Mesothelial cell of epicardium (in vitro differentiated cells): Measurements from ENCODE around the gene PIH1D2. TPM values are rescaled to one million over a fixed set of nuclear protein-coding genes. Genes with fewer than 3 reads are reported as not detected.

Source experiments
- DNase-seq, 2 experiments: peaks; one replicate each; pipeline ENCODE4 v3.0.0; 2021; ENCODE audit warnings: low spot score in 2 of 2; ENCODE audit not compliant: unreplicated experiment in 2 of 2
- H3K27ac Mint-ChIP-seq: 2 replicates; pipeline ENCODE4 v1.8.0; 2021; ENCODE audit warnings: mixed read lengths
- H3K27me3 Mint-ChIP-seq: 2 replicates; pipeline ENCODE4 v1.8.0; 2021; ENCODE audit warnings: low read depth, mixed read lengths
- H3K36me3 Mint-ChIP-seq: 2 replicates; pipeline ENCODE4 v1.8.0; 2021; ENCODE audit warnings: mixed read lengths
- H3K4me1 Mint-ChIP-seq: 2 replicates; pipeline ENCODE4 v1.8.0; 2021; ENCODE audit warnings: mixed read lengths
- H3K4me3 Mint-ChIP-seq: 2 replicates; pipeline ENCODE4 v1.8.0; 2021; ENCODE audit warnings: mild to moderate bottlenecking, moderate library complexity, mixed read lengths
- H3K9me3 Mint-ChIP-seq: 2 replicates; pipeline ENCODE4 v1.8.0; 2021; ENCODE audit warnings: mixed read lengths
- total RNA-seq: library from RNA; stranded (reverse); gene quantifications from 3 replicates; pipeline ENCODE4 v1.2.1, GENCODE V29; 2021
- TF ChIP-seq, protein P1 (sequence below): fragments of 200-600 bp; sonication (generic); IDR thresholded peaks from one replicate; pipeline ENCODE4 v1.5.0; 2021; ENCODE audit warnings: antibody characterized with exemption; ENCODE audit not compliant: unreplicated experiment

The PIH1D2 gene
- total RNA-seq, 1 donor from 2014 or later: 1.9 TPM

DNA sequence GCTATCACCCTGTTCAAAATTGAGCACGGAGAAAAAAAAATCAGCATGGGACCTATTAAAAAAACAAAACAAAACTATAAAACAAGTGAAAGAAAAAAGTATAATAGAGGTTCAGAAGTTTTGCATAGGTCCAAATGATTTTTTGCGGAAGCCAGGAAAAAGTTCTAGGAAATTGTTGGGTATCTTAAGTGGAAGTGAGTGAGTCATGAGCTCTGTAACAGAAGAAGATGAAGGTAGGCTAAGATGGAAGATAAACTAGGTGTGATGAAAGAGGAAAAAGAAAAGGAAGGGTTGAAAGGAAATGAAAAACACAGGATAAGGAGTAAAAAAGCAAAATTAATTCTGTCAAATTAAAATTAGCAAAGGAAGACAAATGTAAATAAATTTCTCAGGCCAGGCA lies 40.6 kb upstream of the PIH1D2 start:
- Mint-ChIP-seq H3K36me3 (peaks cover 5% of the 10 kb centered on the region), H3K4me3 (no peak overlapping the region), H3K4me1 (peaks cover 3% of the 10 kb centered on the region), H3K9me3 (peaks cover 15% of the 10 kb centered on the region), H3K27me3 (no peaks in the 10 kb centered on the region), H3K27ac (no peak overlapping the region)
- TF ChIP-seq, protein P1, sequence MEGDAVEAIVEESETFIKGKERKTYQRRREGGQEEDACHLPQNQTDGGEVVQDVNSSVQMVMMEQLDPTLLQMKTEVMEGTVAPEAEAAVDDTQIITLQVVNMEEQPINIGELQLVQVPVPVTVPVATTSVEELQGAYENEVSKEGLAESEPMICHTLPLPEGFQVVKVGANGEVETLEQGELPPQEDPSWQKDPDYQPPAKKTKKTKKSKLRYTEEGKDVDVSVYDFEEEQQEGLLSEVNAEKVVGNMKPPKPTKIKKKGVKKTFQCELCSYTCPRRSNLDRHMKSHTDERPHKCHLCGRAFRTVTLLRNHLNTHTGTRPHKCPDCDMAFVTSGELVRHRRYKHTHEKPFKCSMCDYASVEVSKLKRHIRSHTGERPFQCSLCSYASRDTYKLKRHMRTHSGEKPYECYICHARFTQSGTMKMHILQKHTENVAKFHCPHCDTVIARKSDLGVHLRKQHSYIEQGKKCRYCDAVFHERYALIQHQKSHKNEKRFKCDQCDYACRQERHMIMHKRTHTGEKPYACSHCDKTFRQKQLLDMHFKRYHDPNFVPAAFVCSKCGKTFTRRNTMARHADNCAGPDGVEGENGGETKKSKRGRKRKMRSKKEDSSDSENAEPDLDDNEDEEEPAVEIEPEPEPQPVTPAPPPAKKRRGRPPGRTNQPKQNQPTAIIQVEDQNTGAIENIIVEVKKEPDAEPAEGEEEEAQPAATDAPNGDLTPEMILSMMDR: no peak
- no peak for DNase-seq

DNA sequence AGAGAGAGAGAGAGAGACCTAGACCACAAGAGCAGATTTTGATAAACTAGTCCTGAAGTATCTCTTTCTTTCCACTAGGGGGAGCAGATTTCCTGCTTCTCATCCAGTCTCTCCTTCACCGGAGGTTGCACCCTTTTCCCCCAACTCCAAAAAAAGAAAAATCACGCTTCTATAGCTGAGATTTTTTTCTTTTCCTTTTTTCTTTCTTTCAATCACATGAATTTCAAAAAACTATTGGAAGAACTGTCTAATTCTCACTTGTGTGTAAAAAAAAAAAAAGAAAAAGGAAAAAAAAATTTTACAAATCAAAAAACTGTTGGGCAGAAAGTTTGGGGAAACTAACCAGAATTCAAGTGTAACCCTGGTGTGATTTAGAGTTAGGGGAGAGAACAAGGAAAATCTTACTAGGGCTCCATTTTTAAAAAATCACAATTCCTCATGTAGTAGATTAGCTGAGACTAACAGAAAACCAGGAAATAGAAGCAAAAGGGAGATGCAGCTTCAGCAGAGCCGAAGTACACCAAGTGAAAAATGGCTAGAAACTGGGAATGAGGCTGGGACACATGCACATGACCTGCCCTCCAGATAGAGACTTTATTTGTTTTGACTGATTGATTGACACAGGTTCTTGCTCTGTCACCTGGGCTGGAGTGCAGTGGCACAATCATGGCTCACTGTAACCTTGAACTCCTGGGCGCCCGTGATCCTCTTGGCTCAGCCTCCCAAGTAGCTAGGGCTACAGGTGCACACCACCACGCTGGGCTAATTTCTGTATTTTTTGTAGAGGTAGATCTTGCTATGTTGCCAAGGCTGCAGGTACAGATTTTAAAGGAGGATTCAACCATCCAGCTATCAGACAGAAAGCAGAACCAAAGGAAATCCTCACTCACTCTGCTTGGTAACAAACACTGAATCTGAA lies 40.0 kb upstream of the PIH1D2 start:
- TF ChIP-seq, protein P1: peak; percentile 77
- Mint-ChIP-seq H3K36me3 (peaks cover 5% of the 10 kb centered on the region), H3K27ac (no peak overlapping the region), H3K4me3 (no peak overlapping the region), H3K27me3 (no peaks in the 10 kb centered on the region), H3K9me3 (peaks cover 15% of the 10 kb centered on the region), H3K4me1 (peaks cover 3% of the 10 kb centered on the region)
- no peak for DNase-seq

DNA sequence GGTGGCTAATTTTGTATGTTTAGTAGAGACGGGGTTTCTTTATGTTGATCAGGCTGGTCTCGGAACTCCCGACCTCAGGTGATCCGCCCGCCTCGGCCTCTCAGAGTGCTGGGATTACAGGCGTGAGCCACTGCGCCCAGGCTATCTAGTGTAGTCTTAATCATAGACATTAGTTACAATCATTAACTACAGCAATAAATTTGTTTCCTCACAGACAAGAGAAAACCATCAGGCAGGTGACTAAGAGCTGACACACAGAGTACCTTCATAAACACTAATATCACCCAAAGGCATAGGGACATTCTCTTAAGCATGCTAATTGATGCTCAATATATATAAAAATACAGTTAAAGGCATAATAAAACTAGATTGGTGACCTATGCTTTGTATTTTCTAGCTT lies 32.3 kb upstream of the PIH1D2 start:
- H3K4me3 Mint-ChIP-seq: no peak overlapping the region
- TF ChIP-seq, protein P1: no peak
- H3K9me3 Mint-ChIP-seq: peaks cover 9% of the 10 kb centered on the region
- no peaks in the 10 kb centered on the region for H3K4me1 Mint-ChIP-seq
- no peaks in the 10 kb centered on the region for H3K27me3 Mint-ChIP-seq
- DNase-seq: no peak
- H3K36me3 Mint-ChIP-seq: no peaks in the 10 kb centered on the region
- no peak overlapping the region for H3K27ac Mint-ChIP-seq

DNA sequence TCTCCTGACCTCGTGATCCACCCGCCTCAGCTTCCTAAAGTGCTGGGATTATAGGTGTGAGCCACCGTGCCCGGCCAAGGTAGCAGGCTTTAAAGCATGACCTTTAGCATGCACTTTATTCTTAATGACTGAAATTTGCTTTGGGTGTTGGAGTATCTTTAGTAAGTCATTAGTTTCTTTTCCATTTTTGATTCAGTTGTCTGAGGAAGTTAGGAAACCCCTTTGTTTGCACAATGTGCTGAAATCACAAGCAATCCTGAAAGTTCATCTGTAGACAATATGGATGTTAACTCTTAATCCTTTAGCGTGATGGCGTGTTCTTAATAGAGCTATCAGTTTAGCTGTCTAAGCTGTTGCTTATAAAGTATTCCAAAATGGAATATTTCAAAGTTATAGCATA lies 29.6 kb upstream of the PIH1D2 start:
- no peaks in the 10 kb centered on the region for H3K27me3 Mint-ChIP-seq
- H3K36me3 Mint-ChIP-seq: peaks cover 2% of the 10 kb centered on the region
- TF ChIP-seq, protein P1: no peak
- H3K27ac Mint-ChIP-seq: no peak overlapping the region
- DNase-seq: no peak
- no peaks in the 10 kb centered on the region for H3K9me3 Mint-ChIP-seq
- H3K4me3 Mint-ChIP-seq: no peak overlapping the region
- no peaks in the 10 kb centered on the region for H3K4me1 Mint-ChIP-seq

DNA sequence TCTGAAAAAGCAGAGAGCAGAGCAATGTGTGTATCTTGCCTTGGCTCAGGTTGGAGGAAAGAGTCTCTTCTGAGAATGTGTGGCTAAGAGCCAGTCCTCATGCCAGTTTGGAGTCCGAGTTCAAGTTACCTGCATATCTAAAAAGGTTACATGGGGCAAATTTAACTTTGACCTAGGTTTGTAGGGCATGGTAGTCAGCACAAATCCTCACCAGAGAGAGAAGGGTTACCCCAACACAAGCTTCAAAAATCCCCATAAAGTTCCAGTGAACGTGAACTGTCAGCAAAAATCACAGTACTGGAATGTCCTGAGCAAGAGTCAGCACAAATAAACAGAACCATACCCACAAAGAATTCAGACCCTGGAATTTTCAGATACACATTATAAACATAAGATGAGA lies 26.6 kb upstream of the PIH1D2 start:
- TF ChIP-seq, protein P1: no peak
- H3K4me3 Mint-ChIP-seq: no peak overlapping the region
- no peaks in the 10 kb centered on the region for H3K27me3 Mint-ChIP-seq
- H3K9me3 Mint-ChIP-seq: no peaks in the 10 kb centered on the region
- no peak overlapping the region for H3K27ac Mint-ChIP-seq
- no peak for DNase-seq
- H3K36me3 Mint-ChIP-seq: peaks cover 9% of the 10 kb centered on the region
- no peaks in the 10 kb centered on the region for H3K4me1 Mint-ChIP-seq
